ENCODE results near the gene NFIC.
"Not testable (repeated sequence)": the region's sequence is repeated elsewhere in the genome, so short reads cannot be mapped to it uniquely, and the experiment has no call there.

Gene NFIC

GRCh38 chr19:3389876-3390371, 23.5 kb downstream of the NFIC start:
- no peak overlapping the region for H3K4me3 ChIP-seq (ENCODE audit: low read depth, low read length)
- DNase-seq (ENCODE audit: low read depth) = no peak
- TF ChIP-seq MAX (IDR thresholded peaks at IDR 0.05; ENCODE audit: low read depth, low read length) = no peak
- TF ChIP-seq MYC (IDR thresholded peaks at IDR 0.05; ENCODE audit: low read depth, low read length) = no peak
- no peak for TF ChIP-seq POLR2A (IDR thresholded peaks at IDR 0.05; ENCODE audit: extremely low read depth, insufficient read length)
- TF ChIP-seq CTCF (IDR thresholded peaks at IDR 0.05; ENCODE audit: low read depth, low read length) = no peak

- DNase-seq (ENCODE audit: low read depth); H3K4me3 ChIP-seq (ENCODE audit: low read depth, low read length): not testable (repeated sequence)
Measured at GRCh38 chr19:3391911-3392310, 25.5 kb downstream of the NFIC start.

- no peak for DNase-seq (ENCODE audit: low read depth)
- H3K4me3 ChIP-seq (ENCODE audit: low read depth, low read length) = no peak overlapping the region
- TF ChIP-seq CTCF (IDR thresholded peaks at IDR 0.05; ENCODE audit: low read depth, low read length) (no peak), MYC (IDR thresholded peaks at IDR 0.05; ENCODE audit: low read depth, low read length) (no peak), MAX (IDR thresholded peaks at IDR 0.05; ENCODE audit: low read depth, low read length) (no peak), POLR2A (IDR thresholded peaks at IDR 0.05; ENCODE audit: extremely low read depth, insufficient read length) (no peak)
Measured at GRCh38 chr19:3392480-3392879, 26.1 kb downstream of the NFIC start.

- no peak overlapping the region for H3K4me3 ChIP-seq (ENCODE audit: low read depth, low read length)
Measured at GRCh38 chr19:3396881-3397265, 30.5 kb downstream of the NFIC start.

GRCh38 chr19:3397266-3398022, 31.1 kb downstream of the NFIC start:
- no peak overlapping the region for H3K4me3 ChIP-seq (ENCODE audit: low read depth, low read length)
- no peak for TF ChIP-seq CTCF (IDR thresholded peaks at IDR 0.05; ENCODE audit: low read depth, low read length)
- no peak for TF ChIP-seq MAX (IDR thresholded peaks at IDR 0.05; ENCODE audit: low read depth, low read length)
- TF ChIP-seq POLR2A (IDR thresholded peaks at IDR 0.05; ENCODE audit: extremely low read depth, insufficient read length) = no peak
- no peak for TF ChIP-seq MYC (IDR thresholded peaks at IDR 0.05; ENCODE audit: low read depth, low read length)
- peak; percentile 23 for DNase-seq (ENCODE audit: low read depth)

More at GRCh38 chr19:3396881-3397265, 30.5 kb downstream of the NFIC start:
- TF ChIP-seq CTCF (IDR thresholded peaks at IDR 0.05; ENCODE audit: low read depth, low read length) = no peak
- TF ChIP-seq MAX (IDR thresholded peaks at IDR 0.05; ENCODE audit: low read depth, low read length) = no peak
- no peak for TF ChIP-seq MYC (IDR thresholded peaks at IDR 0.05; ENCODE audit: low read depth, low read length)
- no peak for TF ChIP-seq POLR2A (IDR thresholded peaks at IDR 0.05; ENCODE audit: extremely low read depth, insufficient read length)
- no peak for DNase-seq (ENCODE audit: low read depth)

- TF ChIP-seq MAX (IDR thresholded peaks at IDR 0.05; ENCODE audit: low read depth, low read length) (no peak), CTCF (IDR thresholded peaks at IDR 0.05; ENCODE audit: low read depth, low read length) (no peak), POLR2A (IDR thresholded peaks at IDR 0.05; ENCODE audit: extremely low read depth, insufficient read length) (no peak), MYC (IDR thresholded peaks at IDR 0.05; ENCODE audit: low read depth, low read length) (no peak)
- no peak for DNase-seq (ENCODE audit: low read depth)
- H3K4me3 ChIP-seq (ENCODE audit: low read depth, low read length) = no peak overlapping the region
Measured at GRCh38 chr19:3398114-3398899, 31.9 kb downstream of the NFIC start.
